HepG2 (cell line): ENCODE results near the gene EPHA1. TPM values are rescaled to one million over a fixed set of nuclear protein-coding genes. Genes with fewer than 3 reads are reported as not detected.

Experiments
- ATAC-seq: fragments of 200-7000 bp; cut with Tn5 transposase; 3 replicates; pipeline ENCODE4 v1.9.1; 2020; ENCODE audit warnings: mild to moderate bottlenecking, moderate library complexity
- BruUV-seq: library from RNA; stranded (reverse); fragments of 400-500 nt; replicated peaks from 2 replicates; lab custom pipeline; 2021; lab: Mats Ljungman, UMichigan
- CTCF ChIA-PET: fragments of 300-600 bp; formaldehyde crosslinking; extraction: SDS; loops from one replicate; lab custom pipeline; 2021; ENCODE audit warnings: low total read pairs, inconsistent platforms, low intra/inter-chr PET ratio; lab: Yijun Ruan, JAX
- POLR2A ChIA-PET: fragments of 350-600 bp; sonication (Branson Sonifier 250); formaldehyde crosslinking; loops from one replicate; lab custom pipeline; 2020; ENCODE audit warnings: antibody characterized with exemption, inconsistent platforms; lab: Yijun Ruan, JAX
- DNase-seq: peaks from one replicate; pipeline ENCODE4 v3.0.0-alpha.2; 2015; ENCODE audit warnings: low spot score
- FAIRE-seq: peaks from 3 replicates; lab custom pipeline; 2011; peaks lifted over from hg19 to GRCh38; lab: Jason Lieb, UNC
- H2AFZ ChIP-seq: one replicate; pipeline ENCODE4 v1.6.1; 2011; ENCODE audit warnings: low read length, inconsistent platforms
- H3K27ac ChIP-seq: fragments of 300-600 bp; 3 replicates; pipeline ENCODE4 v1.8.0; 2011; ENCODE audit warnings: mixed run types, mild to moderate bottlenecking, mixed read lengths, low read length, inconsistent platforms; ENCODE audit not compliant: insufficient read depth; ENCODE audit errors: extremely low read length
- H3K27me3 ChIP-seq, 2 experiments: fragments of 200-600 bp in 1 of 2; 2 replicates in 1 of 2; 3 replicates in 1 of 2; pipeline versions ENCODE4 v1.6.0 to v1.8.0; 2011; ENCODE audit warnings: low read length in 2 of 2, mild to moderate bottlenecking in 2 of 2, moderate library complexity in 2 of 2, inconsistent platforms in 1 of 2; ENCODE audit not compliant: insufficient read depth in 2 of 2, control insufficient read depth in 1 of 2
- H3K36me3 ChIP-seq, 2 experiments: fragments of 200-600 bp in 1 of 2; replicated peaks in 1 of 2; 2 replicates in 1 of 2; 3 replicates in 1 of 2; pipeline versions ENCODE4 v1.5.1 to v1.8.0; 2011; ENCODE audit warnings: low read length in 2 of 2, inconsistent platforms in 1 of 2; ENCODE audit not compliant: insufficient read depth in 2 of 2, control insufficient read depth in 1 of 2
- H3K4me1 ChIP-seq: 2 replicates; pipeline ENCODE4 v1.5.1; 2012; ENCODE audit warnings: low read length, inconsistent platforms; ENCODE audit not compliant: insufficient read depth
- H3K4me2 ChIP-seq: 2 replicates; pipeline ENCODE4 v1.6.0; 2011; ENCODE audit warnings: low read depth, low read length, inconsistent platforms
- H3K4me3 ChIP-seq, 3 experiments: fragments of 200-600 bp in 1 of 3; sonication (generic), shearing (Covaris generic) in 1 of 3; replicated peaks in 1 of 3; 2 replicates each; pipeline ENCODE4 v1.5.1; 2011 to 2016; ENCODE audit warnings: low read length in 3 of 3, inconsistent platforms in 2 of 3, low read depth in 2 of 3, mild to moderate bottlenecking in 2 of 3, control low read depth in 1 of 3, mixed read lengths in 1 of 3; ENCODE audit not compliant: insufficient read depth in 1 of 3
- H3K79me2 ChIP-seq: one replicate; pipeline ENCODE4 v1.6.1; 2011; ENCODE audit warnings: low read length, inconsistent platforms; ENCODE audit not compliant: insufficient read depth
- H3K9ac ChIP-seq: 2 replicates; pipeline ENCODE4 v1.6.0; 2011; ENCODE audit warnings: mild to moderate bottlenecking, low read depth, low read length, inconsistent platforms; ENCODE audit not compliant: insufficient read depth
- H3K9me3 ChIP-seq: 2 replicates; pipeline ENCODE4 v1.5.1; 2012; ENCODE audit warnings: mild to moderate bottlenecking, low read length
- H4K20me1 ChIP-seq: 2 replicates; pipeline ENCODE4 v1.6.0; 2011; ENCODE audit warnings: inconsistent platforms, mild to moderate bottlenecking, low read length, moderate library complexity; ENCODE audit not compliant: insufficient read depth
- FOXA3 ChIP-seq: IDR thresholded peaks from 2 replicates; pipeline ENCODE4 v1.6.1; 2016; ENCODE audit warnings: missing genetic modification reagents, missing compliant biosample characterization
- HNRNPLL ChIP-seq: fragments of 200-400 bp; formaldehyde crosslinking; IDR thresholded peaks from 2 replicates; pipeline ENCODE4 v1.6.1; 2017; ENCODE audit warnings: mild to moderate bottlenecking, low read depth, low read length; ENCODE audit not compliant: poor library complexity, severe bottlenecking
- KLF11 ChIP-seq: IDR thresholded peaks from 2 replicates; pipeline ENCODE4 v1.6.1; 2016; ENCODE audit warnings: missing compliant biosample characterization
- MIER2 ChIP-seq: IDR thresholded peaks from 2 replicates; pipeline ENCODE4 v1.6.1; 2016; ENCODE audit warnings: missing biosample characterization, missing genetic modification reagents
- TCF12 ChIP-seq, 2 experiments: fragments of 450-650 bp in 1 of 2; sonication (generic) in 1 of 2; formaldehyde crosslinking in 1 of 2; IDR thresholded peaks; 2 replicates each; pipeline versions ENCODE4 v1.6.1 to v1.8.0; 2017 to 2022; ENCODE audit warnings: antibody characterized with exemption in 1 of 2, mild to moderate bottlenecking in 1 of 2, missing genetic modification reagents in 1 of 2, moderate library complexity in 1 of 2
- ZNF430 ChIP-seq: sonication (generic); formaldehyde crosslinking; IDR thresholded peaks from 2 replicates; pipeline ENCODE4 v1.9.0; 2021; ENCODE audit warnings: mild to moderate bottlenecking, missing genetic modification reagents
- ZNF446 ChIP-seq: sonication (generic); formaldehyde crosslinking; IDR thresholded peaks from 2 replicates; pipeline ENCODE4 v1.5.0; 2020; ENCODE audit warnings: mild to moderate bottlenecking, missing genetic modification reagents
- ZNF558 ChIP-seq: sonication (generic); formaldehyde crosslinking; IDR thresholded peaks from 2 replicates; pipeline ENCODE4 v1.9.0; 2022; ENCODE audit warnings: mild to moderate bottlenecking, missing genetic modification reagents, borderline replicate concordance
- ZNF572 ChIP-seq: sonication (generic); formaldehyde crosslinking; IDR thresholded peaks from 2 replicates; pipeline ENCODE4 v1.5.1; 2020; ENCODE audit warnings: mild to moderate bottlenecking, missing genetic modification reagents
- ZNF598 ChIP-seq: sonication (generic); formaldehyde crosslinking; IDR thresholded peaks from 2 replicates; pipeline ENCODE4 v1.5.1; 2020; ENCODE audit warnings: mild to moderate bottlenecking, missing genetic modification reagents, borderline replicate concordance
- ZNF75D ChIP-seq: sonication (generic); formaldehyde crosslinking; IDR thresholded peaks from 2 replicates; pipeline ENCODE4 v1.8.1; 2023; ENCODE audit warnings: missing genetic modification reagents, mild to moderate bottlenecking, borderline replicate concordance
- WGBS: methylation state at CpG from one replicate; pipeline ENCODE4 v1.1.6; 2017; ENCODE audit warnings: low lambda C conversion rate; 5-methylcytosine and 5-hydroxymethylcytosine counted together
- in situ Hi-C: cut with HindIII; loops from 2 replicates; pipeline ENCODE4 v1.10.0; 2017; ENCODE audit warnings: low pct_unique_long_range_greater_than_20kb; ENCODE audit not compliant: extremely low pct_ligation_motif_present
- intact Hi-C: fragments of 100-400 bp; cut with micrococcal nuclease; formaldehyde crosslinking; loops from one replicate; pipeline ENCODE4 v1.10.0; 2022; ENCODE audit not compliant: unreplicated experiment
- polyA plus RNA-seq, 8 experiments: library from polyadenylated mRNA; depleted of rRNA in 3 of 8; stranded (reverse) in 7 of 8; unstranded in 1 of 8; fragments of >200 nt; fragmentation: Illumina TruSeq in 4 of 8; extraction: Trizol in 4 of 8; gene quantifications; 2 replicates each; pipeline versions ENCODE4 v1.2.1 to v1.2.3, GENCODE V29; 2011 to 2016; ENCODE audit warnings: low read depth in 4 of 8, missing spikeins in 1 of 8, mixed read lengths in 1 of 8; ENCODE audit not compliant: insufficient read depth in 1 of 8
- total RNA-seq, 5 experiments: library from RNA; depleted of rRNA; stranded (reverse); fragments of >200 nt; fragmentation: Illumina TruSeq; extraction: Trizol; gene quantifications; 2 replicates each; pipeline ENCODE4 v1.2.3, GENCODE V29; 2016; ENCODE audit warnings: low read depth in 1 of 5
- TF ChIP-seq, protein P1 (sequence below): sonication (generic); formaldehyde crosslinking; IDR thresholded peaks from 2 replicates; pipeline ENCODE4 v1.4.0; 2020; ENCODE audit warnings: mild to moderate bottlenecking, low read depth, missing genetic modification reagents
- TF ChIP-seq, protein P2 (sequence below): sonication (generic); formaldehyde crosslinking; IDR thresholded peaks from 2 replicates; pipeline ENCODE4 v1.4.0; 2020; ENCODE audit warnings: missing genetic modification reagents
- TF ChIP-seq, protein P3 (sequence below): sonication (generic); formaldehyde crosslinking; IDR thresholded peaks from 2 replicates; pipeline ENCODE4 v1.8.1; 2023; ENCODE audit warnings: mild to moderate bottlenecking, moderate library complexity, missing genetic modification reagents
- TF ChIP-seq, protein P4 (sequence below): sonication (generic); formaldehyde crosslinking; IDR thresholded peaks from 2 replicates; pipeline ENCODE4 v1.8.1; 2023; ENCODE audit warnings: mild to moderate bottlenecking, missing genetic modification reagents
- TF ChIP-seq, protein P5 (sequence below): sonication (generic); formaldehyde crosslinking; IDR thresholded peaks from 2 replicates; pipeline ENCODE4 v1.5.0; 2020; ENCODE audit warnings: mild to moderate bottlenecking, missing genetic modification reagents, borderline replicate concordance

Gene EPHA1
- total and polyA plus RNA-seq, 2 of the 13 experiments (the other 11 are each of a cell fraction or from before 2014, with no cell fraction given): 4.6 to 17.1 TPM

DNA sequence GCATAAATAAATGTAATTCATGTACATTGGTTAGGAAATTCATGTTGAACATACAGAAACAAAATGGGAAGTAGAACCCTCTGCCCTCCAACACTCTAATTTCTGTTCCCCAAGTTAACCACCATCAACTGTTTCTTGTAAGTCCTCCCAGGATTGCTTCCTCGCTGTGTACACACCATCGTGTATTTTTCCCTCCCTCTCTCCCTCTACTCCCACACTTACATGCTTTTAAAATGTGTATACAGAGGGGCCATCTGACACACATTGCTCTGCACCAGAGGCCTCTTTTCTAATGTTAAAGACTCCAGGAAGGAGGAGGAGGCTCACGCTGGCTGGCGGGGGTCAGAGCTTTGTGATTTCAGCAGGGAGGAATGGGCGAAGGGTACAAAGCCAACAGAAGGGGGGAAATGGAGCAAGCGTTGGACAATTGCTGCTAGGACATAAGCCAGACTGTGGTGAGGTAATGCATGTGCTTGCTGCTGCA lies 1.9 kb upstream of the EPHA1 start:
- FAIRE-seq (no peak), ATAC-seq (no peak), DNase-seq (no peak)
- Histone ChIP-seq H2AFZ (no peak overlapping the region), H3K36me3 (no peaks in the 10 kb centered on the region), H3K9me3 (no peaks in the 10 kb centered on the region), H3K9ac (no peak overlapping the region), H4K20me1 (no peaks in the 10 kb centered on the region), H3K27me3 (peaks cover 0 to 6% of the 10 kb centered on the region in 2 experiments; a peak in 2 of 5 replicates), H3K4me3 (no peak overlapping the region), H3K27ac (no peak overlapping the region), H3K4me2 (no peak overlapping the region), H3K79me2 (no peaks in the 10 kb centered on the region), H3K4me1 (peaks cover 38% of the 10 kb centered on the region)
- intact Hi-C loops: no loop called here
- in situ Hi-C loops: no loop called here
- under 1% methylated on average over 6 of the region's 6 CpGs for WGBS
- no peak for TF ChIP-seq TCF12 (IDR thresholded peaks at IDR 0.05)
- no peak for TF ChIP-seq TCF12 (CRISPR knock-in tag; IDR thresholded peaks at IDR 0.05)
- no peak for TF ChIP-seq ZNF75D (CRISPR knock-in tag)
- no peak for TF ChIP-seq FOXA3 (CRISPR knock-in tag)
- TF ChIP-seq ZNF598 (CRISPR knock-in tag): no peak
- TF ChIP-seq, protein P1, sequence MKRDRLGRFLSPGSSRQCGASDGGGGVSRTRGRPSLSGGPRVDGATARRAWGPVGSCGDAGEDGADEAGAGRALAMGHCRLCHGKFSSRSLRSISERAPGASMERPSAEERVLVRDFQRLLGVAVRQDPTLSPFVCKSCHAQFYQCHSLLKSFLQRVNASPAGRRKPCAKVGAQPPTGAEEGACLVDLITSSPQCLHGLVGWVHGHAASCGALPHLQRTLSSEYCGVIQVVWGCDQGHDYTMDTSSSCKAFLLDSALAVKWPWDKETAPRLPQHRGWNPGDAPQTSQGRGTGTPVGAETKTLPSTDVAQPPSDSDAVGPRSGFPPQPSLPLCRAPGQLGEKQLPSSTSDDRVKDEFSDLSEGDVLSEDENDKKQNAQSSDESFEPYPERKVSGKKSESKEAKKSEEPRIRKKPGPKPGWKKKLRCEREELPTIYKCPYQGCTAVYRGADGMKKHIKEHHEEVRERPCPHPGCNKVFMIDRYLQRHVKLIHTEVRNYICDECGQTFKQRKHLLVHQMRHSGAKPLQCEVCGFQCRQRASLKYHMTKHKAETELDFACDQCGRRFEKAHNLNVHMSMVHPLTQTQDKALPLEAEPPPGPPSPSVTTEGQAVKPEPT (CRISPR knock-in tag): no peak
- TF ChIP-seq ZNF572 (CRISPR knock-in tag): no peak
- TF ChIP-seq HNRNPLL: no peak
- TF ChIP-seq ZNF446 (CRISPR knock-in tag): no peak
- TF ChIP-seq, protein P2, sequence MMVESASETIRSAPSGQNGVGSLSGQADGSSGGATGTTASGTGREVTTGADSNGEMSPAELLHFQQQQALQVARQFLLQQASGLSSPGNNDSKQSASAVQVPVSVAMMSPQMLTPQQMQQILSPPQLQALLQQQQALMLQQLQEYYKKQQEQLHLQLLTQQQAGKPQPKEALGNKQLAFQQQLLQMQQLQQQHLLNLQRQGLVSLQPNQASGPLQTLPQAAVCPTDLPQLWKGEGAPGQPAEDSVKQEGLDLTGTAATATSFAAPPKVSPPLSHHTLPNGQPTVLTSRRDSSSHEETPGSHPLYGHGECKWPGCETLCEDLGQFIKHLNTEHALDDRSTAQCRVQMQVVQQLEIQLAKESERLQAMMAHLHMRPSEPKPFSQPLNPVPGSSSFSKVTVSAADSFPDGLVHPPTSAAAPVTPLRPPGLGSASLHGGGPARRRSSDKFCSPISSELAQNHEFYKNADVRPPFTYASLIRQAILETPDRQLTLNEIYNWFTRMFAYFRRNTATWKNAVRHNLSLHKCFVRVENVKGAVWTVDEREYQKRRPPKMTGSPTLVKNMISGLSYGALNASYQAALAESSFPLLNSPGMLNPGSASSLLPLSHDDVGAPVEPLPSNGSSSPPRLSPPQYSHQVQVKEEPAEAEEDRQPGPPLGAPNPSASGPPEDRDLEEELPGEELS (CRISPR knock-in tag): no peak
- TF ChIP-seq, protein P3, sequence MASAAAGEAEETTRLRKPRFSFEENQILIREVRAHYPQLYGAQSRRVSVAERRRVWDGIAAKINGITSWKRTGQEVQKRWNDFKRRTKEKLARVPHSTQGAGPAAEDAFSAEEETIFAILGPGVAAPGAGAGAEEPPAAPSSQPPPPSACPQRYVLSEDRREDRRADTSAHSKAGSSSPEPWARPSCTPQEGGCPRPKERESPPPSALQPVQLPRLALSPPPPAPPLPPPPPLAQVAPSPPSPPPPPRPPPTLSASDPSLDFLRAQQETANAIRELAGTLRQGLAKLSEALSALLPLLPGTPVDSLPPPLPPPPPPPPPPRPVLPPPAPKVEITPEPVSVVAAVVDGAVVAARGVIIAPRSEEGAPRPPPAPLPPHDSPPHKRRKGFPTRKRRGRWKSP: no peak
- TF ChIP-seq, protein P4, sequence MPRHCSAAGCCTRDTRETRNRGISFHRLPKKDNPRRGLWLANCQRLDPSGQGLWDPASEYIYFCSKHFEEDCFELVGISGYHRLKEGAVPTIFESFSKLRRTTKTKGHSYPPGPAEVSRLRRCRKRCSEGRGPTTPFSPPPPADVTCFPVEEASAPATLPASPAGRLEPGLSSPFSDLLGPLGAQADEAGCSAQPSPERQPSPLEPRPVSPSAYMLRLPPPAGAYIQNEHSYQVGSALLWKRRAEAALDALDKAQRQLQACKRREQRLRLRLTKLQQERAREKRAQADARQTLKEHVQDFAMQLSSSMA (CRISPR knock-in tag): no peak
- TF ChIP-seq, protein P5, sequence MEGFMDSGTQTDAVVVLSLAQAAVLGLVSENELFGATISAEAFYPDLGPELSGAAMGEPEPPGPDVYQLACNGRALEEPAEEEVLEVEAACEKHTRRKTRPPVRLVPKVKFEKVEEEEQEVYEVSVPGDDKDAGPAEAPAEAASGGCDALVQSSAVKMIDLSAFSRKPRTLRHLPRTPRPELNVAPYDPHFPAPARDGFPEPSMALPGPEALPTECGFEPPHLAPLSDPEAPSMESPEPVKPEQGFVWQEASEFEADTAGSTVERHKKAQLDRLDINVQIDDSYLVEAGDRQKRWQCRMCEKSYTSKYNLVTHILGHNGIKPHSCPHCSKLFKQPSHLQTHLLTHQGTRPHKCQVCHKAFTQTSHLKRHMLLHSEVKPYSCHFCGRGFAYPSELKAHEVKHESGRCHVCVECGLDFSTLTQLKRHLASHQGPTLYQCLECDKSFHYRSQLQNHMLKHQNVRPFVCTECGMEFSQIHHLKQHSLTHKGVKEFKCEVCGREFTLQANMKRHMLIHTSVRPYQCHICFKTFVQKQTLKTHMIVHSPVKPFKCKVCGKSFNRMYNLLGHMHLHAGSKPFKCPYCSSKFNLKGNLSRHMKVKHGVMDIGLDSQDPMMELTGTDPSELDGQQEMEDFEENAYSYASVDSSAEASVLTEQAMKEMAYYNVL (CRISPR knock-in tag): no peak
- no peak for TF ChIP-seq ZNF430 (CRISPR knock-in tag)
- TF ChIP-seq MIER2 (CRISPR knock-in tag): no peak
- TF ChIP-seq ZNF558: no peak
- TF ChIP-seq KLF11 (CRISPR knock-in tag): no peak
- ChIA-PET CTCF (interaction anchor here (0.7 kb wide), 1 partner anchor 89 kb away, joined by 3 read pairs; no protein-coding TSS in a partner anchor), POLR2A (no interaction called here)
- BruUV-seq: no TSS peak
